ENCODE results near the gene FLYWCH1.

FLYWCH1 gene

DNA sequence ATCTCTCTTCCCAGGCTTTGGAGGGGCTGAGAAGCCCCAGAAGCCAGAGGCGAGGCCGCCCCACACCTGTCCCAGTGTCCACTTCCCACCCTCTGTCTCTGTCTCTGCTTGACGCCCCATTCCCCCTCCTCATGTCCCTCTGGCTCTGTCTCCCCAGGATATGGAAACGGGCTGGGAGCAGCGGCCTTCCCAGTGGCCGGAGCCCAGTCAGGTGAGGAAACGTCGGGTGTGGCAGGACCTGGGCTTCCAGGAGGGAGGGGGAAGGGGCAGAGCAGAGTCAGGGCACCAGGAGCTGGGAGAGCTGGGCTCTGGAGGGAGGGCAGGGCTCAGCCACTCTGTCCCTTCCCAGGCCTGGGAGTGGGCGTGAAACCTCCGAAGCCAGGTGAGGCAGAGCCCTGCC lies 79.2 kb downstream of the FLYWCH1 start:
- H3K9me3 ChIP-seq = no peaks in the 10 kb centered on the region
- 0 out of 2 replicates have a peak, but pooled peaks cover 6% of the 10 kb centered on the region for H3K4me1 ChIP-seq
- TF ChIP-seq, protein P1, sequence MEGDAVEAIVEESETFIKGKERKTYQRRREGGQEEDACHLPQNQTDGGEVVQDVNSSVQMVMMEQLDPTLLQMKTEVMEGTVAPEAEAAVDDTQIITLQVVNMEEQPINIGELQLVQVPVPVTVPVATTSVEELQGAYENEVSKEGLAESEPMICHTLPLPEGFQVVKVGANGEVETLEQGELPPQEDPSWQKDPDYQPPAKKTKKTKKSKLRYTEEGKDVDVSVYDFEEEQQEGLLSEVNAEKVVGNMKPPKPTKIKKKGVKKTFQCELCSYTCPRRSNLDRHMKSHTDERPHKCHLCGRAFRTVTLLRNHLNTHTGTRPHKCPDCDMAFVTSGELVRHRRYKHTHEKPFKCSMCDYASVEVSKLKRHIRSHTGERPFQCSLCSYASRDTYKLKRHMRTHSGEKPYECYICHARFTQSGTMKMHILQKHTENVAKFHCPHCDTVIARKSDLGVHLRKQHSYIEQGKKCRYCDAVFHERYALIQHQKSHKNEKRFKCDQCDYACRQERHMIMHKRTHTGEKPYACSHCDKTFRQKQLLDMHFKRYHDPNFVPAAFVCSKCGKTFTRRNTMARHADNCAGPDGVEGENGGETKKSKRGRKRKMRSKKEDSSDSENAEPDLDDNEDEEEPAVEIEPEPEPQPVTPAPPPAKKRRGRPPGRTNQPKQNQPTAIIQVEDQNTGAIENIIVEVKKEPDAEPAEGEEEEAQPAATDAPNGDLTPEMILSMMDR (IDR thresholded peaks at IDR 0.05; ENCODE audit: low read depth, low read length) = no peak
- H3K4me3 ChIP-seq (ENCODE audit: low read depth, low read length) = no peak overlapping the region
- H3K27me3 ChIP-seq = no peaks in the 10 kb centered on the region
- no peak for DNase-seq
- H3K36me3 ChIP-seq = no peaks in the 10 kb centered on the region

DNA sequence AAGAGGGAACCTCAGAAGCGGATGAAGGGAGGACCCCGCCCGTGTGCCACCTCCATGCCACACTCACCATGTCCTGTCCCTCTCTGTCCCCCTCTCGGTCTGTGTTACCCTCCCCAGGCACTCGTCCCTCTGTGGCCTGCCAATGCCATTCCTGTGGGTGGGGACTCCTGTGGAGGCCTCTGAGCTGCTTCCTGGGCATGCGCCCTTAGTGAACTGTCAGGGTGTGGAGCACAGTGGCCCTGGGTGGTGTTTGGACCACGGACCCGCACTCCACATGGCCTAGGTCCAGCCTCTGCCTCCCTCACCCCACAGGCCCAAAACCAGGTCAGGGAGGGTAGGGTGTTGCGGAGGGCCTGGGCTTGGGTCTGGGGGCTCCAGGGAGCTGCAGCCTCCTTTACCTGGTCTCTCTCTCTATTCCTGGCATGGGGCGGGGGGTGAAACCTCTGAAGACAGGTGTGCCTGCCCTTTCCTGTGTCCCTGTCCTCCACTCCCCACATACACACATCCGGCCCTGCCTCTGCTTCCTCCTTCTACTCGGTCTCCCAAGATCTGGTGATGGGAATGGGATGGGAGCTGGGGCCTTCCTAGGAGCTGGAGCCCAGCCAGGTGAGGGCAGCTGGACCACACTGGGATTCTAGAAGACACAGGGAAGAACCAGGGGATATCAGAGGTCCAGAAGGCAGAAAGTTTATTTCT lies 80.0 kb downstream of the FLYWCH1 start:
- Histone ChIP-seq H3K4me3 (ENCODE audit: low read depth, low read length) (no peak overlapping the region), H3K27me3 (no peaks in the 10 kb centered on the region), H3K4me1 (0 out of 2 replicates have a peak, but pooled peaks cover 6% of the 10 kb centered on the region), H3K36me3 (no peaks in the 10 kb centered on the region), H3K9me3 (no peaks in the 10 kb centered on the region)
- no peak for DNase-seq
- TF ChIP-seq, protein P1 (IDR thresholded peaks at IDR 0.05; ENCODE audit: low read depth, low read length) = no peak

DNA sequence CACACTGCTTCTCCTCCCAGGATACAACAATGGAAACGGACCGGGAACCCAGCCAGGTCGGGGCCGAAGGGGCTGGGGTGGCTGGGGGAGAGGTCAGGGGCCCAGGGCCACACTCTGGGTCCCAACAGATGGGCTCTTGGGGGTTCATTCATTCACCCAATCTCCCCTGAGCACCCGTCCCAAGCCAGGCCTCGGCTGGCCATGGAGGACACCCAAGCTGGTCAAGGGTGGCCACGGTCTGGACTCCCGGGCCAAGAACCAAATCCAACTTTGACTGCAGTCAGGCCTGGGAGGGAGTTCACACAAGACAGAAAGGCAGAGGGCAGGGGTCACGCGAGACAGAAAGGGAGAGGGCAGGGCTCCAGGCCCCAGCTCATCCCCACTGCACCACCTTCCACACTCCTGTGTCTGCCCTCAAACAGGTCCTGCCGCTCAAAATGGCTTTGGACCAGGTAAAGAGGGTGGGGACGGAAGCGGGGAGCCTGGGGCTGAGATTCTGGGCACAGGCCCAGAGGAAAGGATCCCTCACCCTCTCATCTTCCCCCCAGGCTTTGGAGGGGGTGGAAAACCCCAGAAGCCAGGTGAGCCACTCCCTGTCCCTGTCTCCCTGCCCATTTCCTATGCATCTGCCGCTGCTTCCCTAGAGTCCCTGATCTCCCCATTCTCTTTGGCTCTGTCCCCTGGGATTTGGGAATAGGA lies 80.8 kb downstream of the FLYWCH1 start:
- 0 out of 2 replicates have a peak, but pooled peaks cover 5% of the 10 kb centered on the region for H3K4me1 ChIP-seq
- H3K4me3 ChIP-seq (ENCODE audit: low read depth, low read length) = no peak overlapping the region
- H3K27me3 ChIP-seq = no peaks in the 10 kb centered on the region
- H3K36me3 ChIP-seq = no peaks in the 10 kb centered on the region
- no peak for DNase-seq
- no peaks in the 10 kb centered on the region for H3K9me3 ChIP-seq
- TF ChIP-seq, protein P1 (IDR thresholded peaks at IDR 0.05; ENCODE audit: low read depth, low read length) = no peak

DNA sequence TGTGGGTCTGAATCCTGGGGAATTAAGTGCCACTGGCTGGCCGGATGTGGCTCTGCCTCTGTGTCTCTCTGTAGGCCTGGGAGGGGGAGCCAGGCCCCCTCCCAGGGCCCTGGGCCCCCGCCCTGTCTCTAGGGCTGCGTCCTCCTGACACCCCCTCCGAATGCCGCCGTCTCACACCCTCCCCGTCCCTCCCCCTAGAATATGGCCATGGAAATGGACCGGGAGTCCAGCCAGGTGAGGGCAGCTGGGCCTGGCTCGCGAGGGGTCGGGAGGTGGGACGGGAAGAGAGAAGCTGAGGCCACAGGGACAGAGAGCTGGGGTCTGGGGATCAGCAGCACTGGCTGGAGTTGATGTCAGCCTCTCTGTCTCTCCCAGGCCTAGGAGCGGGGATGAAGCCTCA lies 84.6 kb downstream of the FLYWCH1 start:
- Histone ChIP-seq H3K4me3 (ENCODE audit: low read depth, low read length) (no peak overlapping the region), H3K4me1 (no peaks in the 10 kb centered on the region), H3K27me3 (no peaks in the 10 kb centered on the region), H3K9me3 (no peaks in the 10 kb centered on the region), H3K36me3 (no peaks in the 10 kb centered on the region)
- no peak for DNase-seq
- TF ChIP-seq, protein P1 (IDR thresholded peaks at IDR 0.05; ENCODE audit: low read depth, low read length) = no peak

DNA sequence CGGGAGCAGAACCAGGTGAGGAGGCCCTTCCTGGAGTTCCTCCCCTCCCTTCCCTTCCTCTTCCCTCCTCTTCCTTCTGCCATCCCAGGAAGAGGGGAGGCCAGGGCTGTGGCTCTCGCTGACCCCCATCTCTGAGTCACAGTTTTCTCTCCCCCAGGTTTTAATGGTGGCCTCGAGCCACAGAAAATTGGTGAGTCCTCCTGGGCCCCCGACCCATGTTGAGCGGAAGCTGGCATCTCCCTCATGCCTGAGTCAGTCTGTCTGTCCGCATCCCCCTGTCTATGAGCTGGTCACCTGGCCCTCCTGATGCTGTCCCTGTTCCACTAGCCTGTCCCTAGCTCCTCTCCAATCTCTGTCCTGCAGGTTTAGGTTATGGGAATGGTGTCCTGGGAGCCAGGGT lies 88.2 kb downstream of the FLYWCH1 start:
- DNase-seq = no peak
- Histone ChIP-seq H3K9me3 (no peaks in the 10 kb centered on the region), H3K36me3 (no peaks in the 10 kb centered on the region), H3K4me1 (no peaks in the 10 kb centered on the region), H3K27me3 (peaks cover 2% of the 10 kb centered on the region; the same call in 1 of the 2 replicates), H3K4me3 (ENCODE audit: low read depth, low read length) (no peak overlapping the region)
- TF ChIP-seq, protein P1 (IDR thresholded peaks at IDR 0.05; ENCODE audit: low read depth, low read length) = no peak

DNA sequence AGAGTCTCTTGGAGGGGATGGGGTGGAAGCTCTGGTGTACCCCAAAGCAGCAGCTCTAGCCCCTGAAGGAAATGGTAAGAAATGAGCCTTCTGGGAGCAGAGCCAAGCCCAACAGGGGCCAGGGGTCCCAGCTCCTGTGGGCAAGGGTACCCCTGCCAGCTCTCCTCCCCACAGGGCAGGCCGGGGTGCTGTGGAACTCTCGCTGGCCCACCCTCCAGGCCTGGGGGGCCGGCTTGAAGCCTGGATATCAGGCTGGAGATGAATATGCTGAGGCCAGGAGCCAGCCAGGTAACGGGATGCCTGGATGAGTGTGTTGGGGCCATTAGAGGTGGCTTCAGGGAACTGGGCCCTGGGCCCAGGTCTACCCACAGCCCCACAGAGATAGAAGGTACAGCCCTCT lies 88.8 kb downstream of the FLYWCH1 start:
- no peak for DNase-seq
- Histone ChIP-seq H3K36me3 (no peaks in the 10 kb centered on the region), H3K27me3 (peaks cover 3% of the 10 kb centered on the region; the same call in 1 of the 2 replicates), H3K9me3 (no peaks in the 10 kb centered on the region), H3K4me1 (no peaks in the 10 kb centered on the region), H3K4me3 (ENCODE audit: low read depth, low read length) (no peak overlapping the region)
- TF ChIP-seq, protein P1 (IDR thresholded peaks at IDR 0.05; ENCODE audit: low read depth, low read length) = no peak

Data from BE2C (cell line).